Astrocyte (in vitro differentiated cells and primary cell): ENCODE results near the gene INO80E. TPM values are rescaled to one million over a fixed set of nuclear protein-coding genes. Genes with fewer than 3 reads are reported as not detected.

Experiments
- DNase-seq: peaks from one replicate; pipeline ENCODE4 v3.0.0-alpha.2; 2010; ENCODE audit warnings: low read depth
- FAIRE-seq: peaks from 2 replicates; lab custom pipeline; 2011; peaks lifted over from hg19 to GRCh38; lab: Jason Lieb, UNC
- H2AFZ ChIP-seq: 2 replicates; pipeline ENCODE4 v1.6.0; 2012; ENCODE audit warnings: low read depth, low read length, inconsistent platforms
- H3K27ac ChIP-seq: 2 replicates; pipeline ENCODE4 v1.5.1; 2011; ENCODE audit warnings: low read depth, low read length, inconsistent platforms
- H3K27me3 ChIP-seq: 2 replicates; pipeline ENCODE4 v1.6.0; 2011; ENCODE audit warnings: low read length, inconsistent platforms; ENCODE audit not compliant: insufficient read depth
- H3K36me3 ChIP-seq: 2 replicates; pipeline ENCODE4 v1.5.1; 2011; ENCODE audit warnings: low read length, inconsistent platforms; ENCODE audit not compliant: insufficient read depth
- H3K4me1 ChIP-seq: 2 replicates; pipeline ENCODE4 v1.5.1; 2011; ENCODE audit warnings: low read length, inconsistent platforms; ENCODE audit not compliant: insufficient read depth
- H3K4me2 ChIP-seq: 2 replicates; pipeline ENCODE4 v1.6.0; 2012; ENCODE audit warnings: low read length, inconsistent platforms
- H3K4me3 ChIP-seq: 2 replicates; pipeline ENCODE4 v1.5.1; 2011; ENCODE audit warnings: low read depth, mild to moderate bottlenecking, low read length, inconsistent platforms; ENCODE audit not compliant: insufficient read depth
- H3K79me2 ChIP-seq: 2 replicates; pipeline ENCODE4 v1.6.0; 2012; ENCODE audit warnings: mild to moderate bottlenecking, low read length, inconsistent platforms; ENCODE audit not compliant: insufficient read depth
- H3K9ac ChIP-seq: 2 replicates; pipeline ENCODE4 v1.6.0; 2012; ENCODE audit warnings: mild to moderate bottlenecking, low read length, inconsistent platforms
- H3K9me3 ChIP-seq: 2 replicates; pipeline ENCODE4 v1.5.1; 2012; ENCODE audit warnings: low read depth, mild to moderate bottlenecking, low read length, inconsistent platforms; ENCODE audit not compliant: insufficient read depth
- H4K20me1 ChIP-seq: 2 replicates; pipeline ENCODE4 v1.6.0; 2012; ENCODE audit warnings: low read length, inconsistent platforms; ENCODE audit not compliant: insufficient read depth
- H3K27ac Mint-ChIP-seq: one replicate; pipeline ENCODE4 v1.8.0; 2021; ENCODE audit warnings: mild to moderate bottlenecking, mixed read lengths; ENCODE audit not compliant: unreplicated experiment
- H3K27me3 Mint-ChIP-seq: one replicate; pipeline ENCODE4 v1.8.0; 2021; ENCODE audit warnings: low read depth, mixed read lengths; ENCODE audit not compliant: unreplicated experiment
- H3K36me3 Mint-ChIP-seq: one replicate; pipeline ENCODE4 v1.8.0; 2021; ENCODE audit warnings: low read depth, mixed read lengths; ENCODE audit not compliant: unreplicated experiment
- H3K4me1 Mint-ChIP-seq: one replicate; pipeline ENCODE4 v1.8.0; 2021; ENCODE audit warnings: low read depth, mixed read lengths; ENCODE audit not compliant: unreplicated experiment
- H3K4me3 Mint-ChIP-seq: one replicate; pipeline ENCODE4 v1.8.0; 2021; ENCODE audit warnings: mild to moderate bottlenecking, moderate library complexity, mixed read lengths; ENCODE audit not compliant: unreplicated experiment
- H3K9me3 Mint-ChIP-seq: one replicate; pipeline ENCODE4 v1.8.0; 2021; ENCODE audit warnings: mild to moderate bottlenecking, mixed read lengths; ENCODE audit not compliant: unreplicated experiment
- CTCF ChIP-seq: IDR thresholded peaks from 2 replicates; pipeline ENCODE4 v1.5.1; 2011; ENCODE audit warnings: low read depth, mild to moderate bottlenecking, inconsistent platforms, low read length, moderate library complexity; ENCODE audit not compliant: insufficient read depth
- EZH2 ChIP-seq: IDR thresholded peaks from 2 replicates; pipeline ENCODE4 v1.6.1; 2012; ENCODE audit warnings: mild to moderate bottlenecking, low read length, inconsistent platforms; ENCODE audit not compliant: insufficient read depth
- total RNA-seq: library from RNA; stranded (reverse); gene quantifications from 2 replicates; pipeline ENCODE4 v1.2.1, GENCODE V29; 2021

The INO80E gene
- total RNA-seq, 1 donor from 2014 or later, result 58.5 TPM

DNA sequence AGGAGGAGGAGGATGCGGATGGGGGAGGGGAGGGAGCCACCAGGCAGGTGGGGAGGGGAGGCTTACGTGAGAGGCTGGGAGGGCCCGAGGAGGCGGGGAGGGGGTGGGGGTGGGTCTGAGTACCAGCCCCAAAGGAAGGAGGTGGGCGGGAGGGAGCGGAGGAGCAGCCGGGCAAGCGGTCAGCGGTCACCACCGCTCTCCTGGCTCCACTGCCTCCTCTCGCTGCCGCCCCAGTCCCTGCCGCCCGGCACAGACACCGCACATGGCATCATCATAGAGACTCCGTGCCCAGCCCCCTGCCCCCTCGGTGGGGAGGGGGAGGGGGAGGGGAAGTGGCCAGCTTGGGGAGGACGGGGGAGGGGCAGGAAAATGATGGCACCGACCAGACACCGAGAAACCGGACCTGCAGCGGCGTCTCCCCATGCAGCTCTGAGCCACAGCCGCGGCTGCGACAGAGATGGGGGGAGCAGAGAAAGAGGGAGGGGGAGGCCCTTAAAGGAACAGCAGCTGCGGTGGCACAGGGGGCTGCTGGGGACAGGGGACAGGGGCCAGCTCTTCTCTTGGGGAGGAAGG is 34.9 kb downstream of the INO80E start, which contains the start of gene TLCD3B:
Gene TLCD3B, minus strand, starts transcription at position 431 of the 573 bp plus-strand sequence. CDS start 744 bp downstream, outside the sequence.
- TF ChIP-seq EZH2 (no peak), CTCF (no peak)
- H3K79me2 ChIP-seq, result no peaks in the 10 kb centered on the region
- FAIRE-seq (no peak), DNase-seq (no peak)
- no peaks in the 10 kb centered on the region for H3K36me3 Mint-ChIP-seq
- H4K20me1 ChIP-seq, result peaks cover 8% of the 10 kb centered on the region
- no peak within 1 kb of the TSS for H3K9ac ChIP-seq
- H3K4me1 ChIP-seq, result peaks cover 5% of the 10 kb centered on the region
- H3K4me3 ChIP-seq, result no peak within 1 kb of the TSS
- H3K4me2 ChIP-seq, result peak within 1 kb of the TSS; percentile 67
- H3K36me3 ChIP-seq, result no peaks in the 10 kb centered on the region
- H3K4me3 Mint-ChIP-seq, result peak within 1 kb of the TSS; percentile 70
- H3K9me3 ChIP-seq, result no peaks in the 10 kb centered on the region
- H2AFZ ChIP-seq, result no peak within 1 kb of the TSS
- H3K4me1 Mint-ChIP-seq, result peaks cover 4% of the 10 kb centered on the region
- H3K9me3 Mint-ChIP-seq, result peaks cover 3% of the 10 kb centered on the region
- peaks cover 53% of the 10 kb centered on the region for H3K27me3 Mint-ChIP-seq
- peaks cover 35% of the 10 kb centered on the region for H3K27me3 ChIP-seq
- H3K27ac Mint-ChIP-seq, result no peak within 1 kb of the TSS
- H3K27ac ChIP-seq, result no peak within 1 kb of the TSS

DNA sequence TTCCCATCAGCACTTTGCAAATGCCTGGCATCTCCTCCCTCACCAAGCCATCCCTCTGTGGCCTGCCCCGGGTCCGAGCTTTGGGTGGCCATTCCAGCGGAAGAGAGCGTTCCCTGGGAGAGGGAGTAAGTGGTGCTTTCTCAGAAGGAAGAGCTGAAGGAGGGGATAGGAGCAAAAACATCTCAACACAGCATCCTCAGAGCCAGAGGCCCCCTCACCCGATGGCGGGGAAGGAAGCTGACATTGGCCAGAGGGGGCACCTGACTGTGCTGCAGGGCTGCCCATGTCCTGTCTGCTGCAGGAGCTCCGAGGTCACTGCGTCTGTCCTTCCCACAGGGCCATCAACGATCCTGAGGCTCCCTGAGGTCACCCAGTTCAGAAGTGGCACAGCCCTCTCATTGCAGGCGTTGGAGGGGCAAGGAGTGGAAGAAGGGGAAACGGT is 35.5 kb downstream of the INO80E start:
- no peak for TF ChIP-seq CTCF
- no peak for TF ChIP-seq EZH2
- Histone ChIP-seq H3K27ac (no peak overlapping the region), H3K4me1 (peaks cover 5% of the 10 kb centered on the region), H3K9me3 (no peaks in the 10 kb centered on the region), H3K4me2 (peak overlapping the region; percentile 67), H3K79me2 (no peaks in the 10 kb centered on the region), H3K27me3 (peaks cover 35% of the 10 kb centered on the region), H3K36me3 (no peaks in the 10 kb centered on the region), H4K20me1 (peaks cover 8% of the 10 kb centered on the region), H3K9ac (no peak overlapping the region), H2AFZ (no peak overlapping the region), H3K4me3 (no peak overlapping the region)
- Mint-ChIP-seq H3K4me1 (peaks cover 4% of the 10 kb centered on the region), H3K4me3 (no peak overlapping the region), H3K36me3 (peaks cover 2% of the 10 kb centered on the region), H3K27ac (no peak overlapping the region), H3K27me3 (peaks cover 58% of the 10 kb centered on the region), H3K9me3 (peaks cover 3% of the 10 kb centered on the region)
- no peak for DNase-seq
- no peak for FAIRE-seq
